Gastrocnemius medialis (tissue), 4 donors: ENCODE results near the gene CTXN2.

Experiments used
- POLR2A ChIP-seq, 2 donors: fragments of 450-650 bp; IDR thresholded peaks; one replicate each; pipeline ENCODE4 v1.6.1; 2017; ENCODE audit warnings: antibody characterized with exemption in 2 of 2, mild to moderate bottlenecking in 2 of 2, moderate library complexity in 2 of 2
- TF ChIP-seq, protein P1 (sequence below), 5 experiments: fragments of 450-650 bp in 3 of 5; fragments of 200-600 bp in 2 of 5; sonication (generic) in 2 of 5; IDR thresholded peaks in 4 of 5; conservative IDR thresholded peaks in 1 of 5; 1 replicate in 4 of 5; 2 replicates in 1 of 5; pipeline ENCODE4 v1.5.1; 2016 to 2019; ENCODE audit warnings: antibody characterized with exemption in 5 of 5, mild to moderate bottlenecking in 3 of 5, moderate library complexity in 3 of 5

DNA sequence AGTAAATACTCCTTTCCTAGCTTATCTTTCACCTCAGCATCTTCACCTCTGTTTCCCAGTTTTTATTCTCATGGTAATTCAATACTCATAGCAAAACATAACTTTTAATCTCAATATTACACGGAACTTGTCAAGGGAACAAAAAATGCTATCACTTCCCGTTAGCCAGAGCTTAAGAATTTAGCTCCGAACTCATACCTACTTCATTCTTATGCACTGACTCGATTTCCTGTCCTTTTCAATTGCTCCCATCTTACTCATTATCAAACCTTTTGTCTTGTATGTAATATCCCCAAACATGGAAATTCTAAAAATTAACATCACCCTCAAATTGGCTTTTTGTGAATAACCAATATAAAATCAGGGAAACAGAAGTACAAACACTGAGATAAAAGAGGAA, 41.6 kb upstream of the CTXN2 start:
- TF ChIP-seq, protein P1, sequence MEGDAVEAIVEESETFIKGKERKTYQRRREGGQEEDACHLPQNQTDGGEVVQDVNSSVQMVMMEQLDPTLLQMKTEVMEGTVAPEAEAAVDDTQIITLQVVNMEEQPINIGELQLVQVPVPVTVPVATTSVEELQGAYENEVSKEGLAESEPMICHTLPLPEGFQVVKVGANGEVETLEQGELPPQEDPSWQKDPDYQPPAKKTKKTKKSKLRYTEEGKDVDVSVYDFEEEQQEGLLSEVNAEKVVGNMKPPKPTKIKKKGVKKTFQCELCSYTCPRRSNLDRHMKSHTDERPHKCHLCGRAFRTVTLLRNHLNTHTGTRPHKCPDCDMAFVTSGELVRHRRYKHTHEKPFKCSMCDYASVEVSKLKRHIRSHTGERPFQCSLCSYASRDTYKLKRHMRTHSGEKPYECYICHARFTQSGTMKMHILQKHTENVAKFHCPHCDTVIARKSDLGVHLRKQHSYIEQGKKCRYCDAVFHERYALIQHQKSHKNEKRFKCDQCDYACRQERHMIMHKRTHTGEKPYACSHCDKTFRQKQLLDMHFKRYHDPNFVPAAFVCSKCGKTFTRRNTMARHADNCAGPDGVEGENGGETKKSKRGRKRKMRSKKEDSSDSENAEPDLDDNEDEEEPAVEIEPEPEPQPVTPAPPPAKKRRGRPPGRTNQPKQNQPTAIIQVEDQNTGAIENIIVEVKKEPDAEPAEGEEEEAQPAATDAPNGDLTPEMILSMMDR (IDR thresholded peaks at IDR 0.05 in 4 of 5, conservative IDR thresholded peaks at IDR 0.05 in 1 of 5) = no peak
- no peak for TF ChIP-seq POLR2A (IDR thresholded peaks at IDR 0.05)
